Ramos (cell line): ENCODE measurements around the gene AQP2.

Experiments used
- in situ Hi-C: fragments of 300-500 bp; cut with MboI; formaldehyde crosslinking; loops from one replicate; pipeline ENCODE4 v1.14.3; 2022; ENCODE audit warnings: low sequenced_read_pairs; ENCODE audit not compliant: unreplicated experiment

The AQP2 gene

DNA sequence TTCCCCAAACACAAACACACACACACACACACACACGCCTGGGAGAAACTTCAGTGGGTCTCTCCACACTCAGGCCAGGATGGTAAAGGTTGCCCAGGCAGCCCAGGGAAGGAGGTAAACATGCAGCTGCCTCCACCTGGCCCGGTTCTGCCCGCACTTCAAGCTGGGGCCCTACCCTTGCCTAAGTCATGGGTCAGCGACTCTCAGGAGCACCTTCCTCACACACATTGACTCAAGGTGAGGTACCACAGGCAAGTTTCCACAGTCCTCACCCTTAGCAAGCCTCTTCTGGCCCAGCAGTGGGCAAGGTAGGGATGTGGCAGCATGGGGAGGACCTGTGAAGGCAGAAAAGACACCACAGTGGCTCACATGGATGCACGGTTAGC is 32.8 kb upstream of the AQP2 start:
- in situ Hi-C loops = no loop called here

DNA sequence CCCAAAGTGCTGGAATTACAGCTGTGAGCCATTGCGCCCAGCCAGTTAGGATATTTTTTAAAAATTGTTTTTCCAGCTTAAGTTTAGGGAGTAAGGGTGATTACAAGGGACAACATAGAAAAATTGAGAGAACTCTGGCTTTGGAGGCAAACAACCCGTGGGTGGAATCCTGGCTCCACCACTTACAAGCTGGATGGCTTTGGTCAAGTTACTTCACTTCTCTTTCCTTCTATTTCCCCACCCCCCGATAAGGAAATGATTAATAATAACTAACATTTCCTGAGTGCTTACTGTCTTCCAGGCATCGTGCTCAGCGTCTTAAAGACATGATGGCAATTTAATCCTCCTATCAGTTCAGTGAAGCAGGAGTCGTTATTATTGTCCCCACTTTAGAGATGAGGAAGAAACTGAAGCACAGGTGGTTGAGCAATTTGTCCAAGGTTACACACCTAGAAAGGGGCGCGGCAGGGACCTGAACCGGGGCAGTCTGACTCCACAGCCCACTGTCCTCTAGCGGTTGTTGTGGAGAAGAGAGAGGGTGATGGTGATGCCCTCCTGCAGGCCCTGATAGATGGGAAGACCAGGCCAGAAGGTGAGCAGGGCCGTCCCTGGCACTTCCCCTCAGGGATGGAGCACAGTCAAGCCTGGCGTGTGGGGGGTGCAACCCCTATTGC is 30.2 kb upstream of the AQP2 start:
- in situ Hi-C loops = no loop called here

DNA sequence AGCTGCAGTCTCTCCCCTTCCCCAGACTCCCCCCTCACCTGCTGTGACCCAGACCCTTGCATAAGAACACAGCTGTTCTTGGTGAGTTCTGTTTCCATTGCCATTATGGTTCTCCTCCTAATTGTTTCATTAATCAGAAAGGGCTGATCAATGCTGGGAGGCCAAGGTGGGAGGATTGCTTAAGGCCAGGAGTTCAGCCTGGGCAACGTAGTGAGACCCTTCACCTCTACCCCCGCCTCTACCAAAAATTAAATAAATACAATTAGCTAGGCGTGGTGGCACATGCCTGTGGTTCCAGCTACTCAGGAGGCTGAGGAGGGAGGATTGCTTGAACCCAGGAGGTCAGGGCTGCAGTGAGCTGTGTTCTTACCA is 29.6 kb upstream of the AQP2 start:
- in situ Hi-C loops = no loop called here

DNA sequence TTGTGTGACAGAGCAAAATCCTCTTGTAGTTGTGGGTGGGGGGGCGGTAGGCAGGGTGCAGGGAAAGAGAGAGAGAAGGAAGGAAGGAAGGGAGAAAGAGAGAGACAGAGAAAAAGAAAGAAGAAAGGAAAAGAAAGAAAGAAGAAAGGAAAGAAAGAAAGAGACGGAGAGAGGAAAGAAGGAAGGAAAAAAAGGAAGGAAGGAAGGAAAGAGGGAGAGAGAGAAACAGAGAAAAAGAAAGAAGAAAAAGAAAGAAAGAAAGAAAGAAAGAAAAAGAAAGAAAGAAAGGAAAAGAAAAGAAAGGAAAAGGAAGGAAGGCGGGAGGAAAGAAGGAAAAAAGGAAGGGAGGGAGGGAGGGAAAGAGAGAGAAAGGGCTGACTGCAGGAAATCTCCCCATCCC is 29.2 kb upstream of the AQP2 start:
- in situ Hi-C loops = no loop called here

DNA sequence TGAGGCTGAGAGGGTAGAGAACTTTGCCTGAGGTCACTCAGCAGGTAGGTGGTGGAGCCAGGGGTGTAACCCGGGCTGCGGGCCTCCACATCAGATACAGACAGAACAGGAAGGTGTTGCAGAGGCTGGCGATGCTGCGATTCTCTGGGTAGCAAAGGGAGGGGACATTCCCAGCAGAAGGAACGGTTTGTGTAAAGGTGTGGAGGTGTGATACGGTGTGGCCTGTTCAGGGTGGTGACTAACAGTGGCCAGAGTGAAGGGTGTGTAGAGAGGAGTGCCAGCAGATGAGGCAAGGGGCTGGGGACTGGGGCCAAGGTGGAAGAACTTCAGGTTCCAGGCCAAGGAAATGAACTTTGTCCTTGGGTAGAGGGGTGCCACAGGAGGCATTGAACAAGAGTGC is 28.6 kb upstream of the AQP2 start:
- in situ Hi-C loops = no loop called here

DNA sequence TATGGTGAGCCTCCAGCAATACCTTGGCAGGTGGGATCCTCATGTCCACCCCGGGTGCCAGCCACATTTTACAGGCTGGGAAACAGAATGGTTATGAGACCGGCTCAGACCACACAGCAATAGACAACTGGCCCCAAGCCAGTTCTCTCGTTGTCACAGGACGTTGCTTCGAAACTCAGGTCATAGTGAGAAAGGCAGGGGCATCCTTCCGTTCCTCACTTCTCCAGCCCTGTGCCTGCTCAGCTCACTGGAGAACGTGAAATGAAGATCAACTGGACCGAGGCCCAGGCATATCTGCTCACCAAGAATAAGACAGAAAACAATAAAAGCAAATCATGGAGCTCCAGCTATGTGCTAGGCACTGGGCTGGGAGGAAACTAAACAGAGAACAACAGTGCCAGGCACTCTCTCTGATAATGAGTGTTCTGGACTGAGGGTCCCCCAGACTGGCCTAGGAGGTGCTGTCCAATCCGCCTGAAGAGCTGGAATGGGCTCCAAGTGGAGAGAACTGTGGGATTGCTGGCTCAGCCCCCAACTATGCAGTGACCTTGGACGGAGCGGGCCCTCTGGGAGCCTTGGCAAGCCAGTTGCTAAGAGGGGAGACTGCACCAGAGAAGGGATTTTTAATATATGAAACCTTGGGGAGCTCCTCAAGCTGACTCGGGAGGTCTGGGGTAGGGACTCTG is 28.0 kb upstream of the AQP2 start:
- in situ Hi-C loops = no loop called here

DNA sequence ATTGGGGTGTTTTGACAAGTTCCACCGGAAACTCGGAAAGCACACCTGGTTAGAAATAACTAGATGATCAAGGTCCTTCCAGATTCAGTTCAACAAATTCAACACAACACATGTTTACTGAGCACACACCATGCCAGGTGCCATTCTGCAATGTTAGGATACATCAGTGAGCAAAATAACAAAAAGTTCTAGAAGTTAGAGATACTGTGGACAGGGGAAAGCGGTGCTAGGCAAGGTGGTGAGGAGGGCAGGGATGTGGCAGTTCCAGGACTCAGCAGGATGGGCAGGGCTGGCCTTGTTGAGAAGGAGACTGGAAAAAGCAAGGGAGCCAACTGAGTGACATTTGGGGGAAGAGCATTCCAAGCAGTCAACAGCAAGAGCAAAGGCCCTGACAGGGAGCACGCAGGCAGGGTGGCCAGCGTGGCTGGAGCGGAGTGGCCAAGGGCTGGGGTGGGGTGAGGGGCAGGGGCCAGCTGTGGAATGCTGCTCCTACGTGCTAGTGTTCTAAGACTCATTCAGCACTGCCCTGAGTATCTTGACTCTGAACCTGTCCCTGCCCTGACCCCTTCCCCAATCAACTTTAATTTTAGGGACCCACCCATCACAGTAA is 27.4 kb upstream of the AQP2 start:
- in situ Hi-C loops = no loop called here

DNA sequence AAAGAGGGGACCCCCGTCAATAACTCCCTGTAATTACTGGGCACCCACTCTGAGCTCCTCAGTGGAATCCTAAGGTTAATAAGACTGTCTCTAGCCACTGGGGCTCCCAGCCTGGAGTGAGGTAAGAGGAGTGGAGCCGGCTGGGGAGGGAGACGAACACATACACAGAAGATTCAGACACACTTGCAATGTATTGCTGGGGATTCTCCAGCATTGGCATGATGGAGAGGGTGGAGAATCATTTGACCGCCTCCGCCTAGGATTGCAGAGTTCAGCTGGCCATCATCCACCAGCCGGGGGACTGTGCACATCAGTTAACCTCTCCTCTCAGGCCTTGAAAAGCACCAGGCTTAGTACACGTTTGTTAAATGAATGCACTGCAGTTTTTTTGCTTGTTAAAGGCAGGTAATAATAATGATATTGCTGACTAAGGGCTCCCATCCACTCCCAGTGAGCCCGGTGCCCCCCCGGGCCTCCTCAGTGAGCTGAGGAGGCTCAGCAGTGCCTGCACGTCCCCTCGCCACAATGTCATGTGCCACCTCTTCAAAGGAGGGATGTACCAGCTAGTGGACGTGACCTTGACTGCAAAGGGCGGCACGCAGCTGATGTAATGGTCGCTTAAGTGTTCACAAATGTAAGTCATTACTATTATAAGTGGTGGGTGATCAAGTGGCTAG is 26.5 kb upstream of the AQP2 start:
- in situ Hi-C loops = no loop called here

DNA sequence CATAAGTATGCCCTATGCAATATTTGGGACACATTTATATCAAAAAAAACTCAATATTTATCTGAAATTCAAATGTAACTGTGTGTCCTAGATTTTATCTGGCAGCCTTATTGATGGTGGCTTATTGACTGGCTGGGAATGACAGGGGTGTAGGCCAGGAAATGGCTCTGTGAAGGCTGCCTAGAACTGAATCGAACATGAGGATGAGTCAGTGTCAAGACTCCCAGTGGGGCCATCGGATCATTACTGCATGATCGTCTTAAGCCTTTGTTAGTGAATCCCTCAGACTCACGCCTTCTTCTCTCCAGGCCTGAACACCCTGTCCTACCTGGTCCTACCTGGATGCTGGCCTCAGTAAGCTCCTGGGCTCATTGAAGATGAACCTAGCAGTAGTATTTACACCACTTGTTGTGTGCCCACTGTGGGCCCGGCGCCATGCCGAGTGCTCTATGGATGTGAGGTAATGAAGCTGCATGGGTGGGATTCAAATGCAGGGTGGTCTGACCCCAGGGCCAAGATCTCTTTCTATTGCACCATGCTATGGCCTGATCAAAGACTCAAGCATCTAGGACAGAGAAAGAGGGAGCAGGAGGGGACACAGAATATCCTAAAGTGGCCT is 25.8 kb upstream of the AQP2 start:
- in situ Hi-C loops = no loop called here

DNA sequence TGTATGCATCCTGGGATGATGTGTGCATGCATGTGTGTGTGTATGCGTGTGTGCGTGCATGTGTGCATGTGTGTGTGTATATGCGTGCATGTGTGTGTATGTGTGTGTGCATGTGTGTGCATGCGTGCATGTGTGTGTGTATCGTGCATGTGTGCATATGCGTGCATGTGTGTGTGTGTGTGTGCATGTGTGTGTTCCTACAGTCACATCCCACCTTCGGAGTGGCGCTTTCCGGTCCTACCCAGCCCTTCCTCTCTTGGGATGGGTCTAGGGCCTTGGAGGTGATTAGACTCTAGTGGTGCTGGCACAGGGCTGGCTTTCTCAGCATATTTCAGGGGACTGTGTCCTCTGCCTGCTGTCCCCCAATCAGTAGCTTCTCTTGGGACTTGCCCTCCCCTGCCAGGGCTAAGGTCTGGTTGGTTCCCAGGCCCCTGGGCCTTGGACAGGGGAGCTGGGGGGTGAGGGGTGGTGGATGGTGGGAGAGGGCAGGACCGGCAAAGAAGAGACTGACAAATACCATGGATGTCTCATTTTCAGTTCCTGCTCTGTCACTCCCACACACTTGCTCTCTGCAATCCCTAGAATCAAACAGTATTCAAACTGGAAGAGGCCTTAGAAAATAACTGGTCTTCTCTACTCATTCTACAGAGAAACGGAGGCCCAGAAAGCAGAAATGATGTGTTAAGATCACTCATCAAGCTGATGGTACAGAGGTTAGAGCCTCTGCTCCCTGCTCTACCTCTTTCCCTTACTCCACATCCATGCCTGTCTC is 24.9 kb upstream of the AQP2 start:
- in situ Hi-C loops = no loop called here

DNA sequence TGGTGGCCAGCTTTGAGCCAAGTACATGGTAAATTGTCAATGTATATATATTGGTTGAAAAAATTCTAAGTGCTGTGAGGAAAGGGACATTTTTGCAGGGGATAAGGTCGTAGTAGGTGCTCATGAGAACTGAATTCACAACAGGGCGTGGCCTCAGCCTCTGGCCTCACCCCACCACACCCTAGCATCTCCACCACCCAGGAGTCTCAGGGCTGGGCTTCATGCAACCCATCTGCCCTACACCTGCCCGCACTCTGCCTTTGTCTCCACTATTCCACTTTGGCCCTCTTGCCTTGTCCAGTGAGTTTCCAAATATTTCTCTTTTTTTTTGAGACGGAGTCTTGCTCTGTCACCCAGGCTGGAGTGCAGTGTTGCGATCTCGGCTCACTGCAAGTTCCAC is 22.1 kb upstream of the AQP2 start:
- in situ Hi-C loops = no loop called here

DNA sequence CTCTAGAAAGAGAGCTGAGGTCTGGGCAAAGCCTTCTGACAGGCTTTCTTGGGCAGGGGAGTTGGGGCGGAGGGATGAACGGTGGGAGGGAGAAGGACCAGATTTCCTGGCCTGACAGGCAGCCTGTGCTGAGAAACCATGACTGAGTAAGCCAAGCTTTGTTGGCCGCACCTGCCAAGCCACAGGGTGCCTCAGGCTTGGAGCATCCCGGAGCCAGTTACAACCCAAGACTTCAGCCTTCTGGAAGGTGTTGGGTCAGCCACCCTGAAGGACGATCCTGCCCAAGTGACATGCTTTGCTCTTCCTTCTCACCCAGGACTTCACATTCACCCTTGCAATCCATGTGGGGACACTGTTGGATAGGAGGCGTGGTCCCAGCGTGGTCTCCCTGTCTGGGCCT is 21.0 kb upstream of the AQP2 start:
- in situ Hi-C loops = no loop called here

DNA sequence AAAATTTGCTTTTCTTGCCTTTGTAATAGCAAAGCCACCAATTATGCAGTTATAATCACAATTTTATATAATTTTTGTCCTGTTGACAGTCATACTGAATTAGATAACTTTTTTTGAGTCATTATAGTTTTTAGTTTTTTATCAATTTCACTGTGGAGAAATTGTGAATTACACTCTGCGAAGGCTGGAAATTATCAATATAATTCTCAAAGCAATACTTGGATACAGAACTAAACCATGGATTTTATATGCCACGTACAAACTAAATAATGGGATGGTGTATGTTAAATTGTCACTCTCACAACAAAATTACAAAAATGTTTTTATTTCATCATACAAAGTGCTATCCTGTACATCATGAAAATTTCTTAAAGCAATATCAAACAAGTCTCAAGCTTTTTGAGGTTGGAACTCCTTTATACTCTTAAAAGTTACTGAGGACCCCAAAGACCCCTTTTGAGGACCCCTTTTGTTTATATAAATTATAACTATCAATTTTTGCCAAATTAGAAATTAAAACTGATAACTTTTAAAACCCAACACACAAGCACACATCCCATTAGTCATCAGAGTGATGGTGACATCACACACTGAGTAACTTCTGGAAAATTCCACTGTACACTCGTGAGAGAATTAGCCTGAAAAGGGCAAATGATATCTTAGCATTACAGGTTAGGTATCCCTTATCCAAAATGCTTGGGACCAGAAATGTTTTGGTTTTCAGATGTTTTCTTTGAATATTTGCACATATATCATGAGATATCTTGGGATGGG is 19.8 kb upstream of the AQP2 start:
- in situ Hi-C loops = no loop called here

DNA sequence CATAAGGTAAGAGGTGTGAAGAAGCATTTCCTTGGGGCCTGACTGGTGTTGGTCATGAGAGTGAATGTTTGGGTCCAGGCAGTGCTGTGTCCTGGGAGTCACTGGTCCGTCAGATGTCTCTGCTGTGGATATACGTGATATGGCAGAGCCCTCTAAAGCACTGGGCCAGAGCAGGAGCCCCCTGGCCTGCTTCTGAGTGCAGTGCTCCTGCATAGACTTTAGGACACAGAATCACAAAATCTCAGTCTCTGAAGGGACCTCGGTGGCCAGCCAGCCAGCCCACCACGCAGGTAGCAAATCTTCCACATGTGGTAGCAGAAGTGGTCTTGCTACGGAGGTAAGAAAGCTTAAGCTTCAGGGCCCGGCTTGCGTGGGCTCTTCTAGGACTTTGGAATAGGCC is 18.5 kb upstream of the AQP2 start:
- in situ Hi-C loops = no loop called here

DNA sequence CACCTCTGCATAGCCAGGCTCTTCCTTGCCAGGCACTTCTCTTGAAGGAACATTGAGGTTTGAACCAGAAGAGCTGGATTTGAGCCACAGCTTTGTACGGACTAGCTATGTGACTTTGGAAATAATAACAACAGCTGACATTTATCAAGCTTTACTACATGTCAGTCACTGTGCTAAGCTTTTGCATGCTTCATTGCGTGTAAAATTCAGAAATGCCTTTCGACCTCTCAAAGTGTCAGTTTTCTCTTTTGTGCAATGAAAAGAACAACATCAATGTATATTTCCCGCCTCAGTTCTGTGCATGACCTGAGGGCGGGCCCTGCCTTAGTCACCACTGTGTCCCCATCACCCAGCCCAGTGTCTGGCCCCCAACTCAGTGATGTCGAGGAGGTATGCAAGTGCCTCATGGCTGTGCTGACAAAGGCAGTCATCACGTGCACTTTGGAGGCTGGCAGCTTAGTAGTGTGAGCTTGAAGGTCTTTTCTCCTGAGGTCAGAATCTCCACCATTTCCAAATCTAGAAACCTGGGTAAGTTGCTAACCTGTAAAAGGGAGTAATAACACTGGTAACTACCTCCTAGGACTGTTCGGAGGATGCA is 17.9 kb upstream of the AQP2 start:
- in situ Hi-C loops = no loop called here

DNA sequence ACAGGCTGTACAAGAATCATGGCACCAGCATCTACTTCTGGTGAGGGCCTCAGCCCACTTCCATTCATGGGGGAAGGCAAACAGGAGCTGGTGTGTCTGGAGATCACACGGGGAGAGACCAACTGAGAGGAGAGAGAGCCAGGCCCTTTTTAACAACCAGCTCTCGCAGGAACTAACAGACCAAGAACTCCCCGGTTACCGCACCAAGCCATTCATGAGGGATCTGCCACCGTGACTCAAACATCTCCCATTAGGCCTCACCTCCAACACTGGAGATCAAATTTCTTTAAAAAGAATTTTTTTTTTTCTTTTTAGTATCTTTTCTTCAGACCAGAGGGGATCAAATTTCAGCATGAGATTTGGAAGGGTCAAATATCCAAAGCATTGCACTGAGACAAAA is 16.7 kb upstream of the AQP2 start:
- in situ Hi-C loops = no loop called here

DNA sequence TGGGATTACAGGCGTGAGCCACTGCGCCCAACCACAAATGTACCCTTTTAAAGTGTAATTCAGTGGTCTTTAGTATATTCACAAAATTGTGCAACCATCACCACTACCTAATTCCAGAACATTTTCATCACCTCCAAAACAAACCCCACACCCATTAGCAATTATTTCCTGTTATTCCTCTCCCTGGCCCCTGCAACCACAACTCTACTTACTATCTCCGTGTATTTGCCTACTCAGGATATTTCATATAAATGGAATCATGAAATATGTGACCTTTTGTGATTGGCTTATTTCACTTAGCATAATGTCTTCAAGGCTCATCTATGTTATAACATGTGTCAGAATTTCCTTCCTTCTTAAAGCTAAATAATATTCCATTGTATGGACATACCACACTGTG is 16.0 kb upstream of the AQP2 start:
- in situ Hi-C loops = no loop called here

DNA sequence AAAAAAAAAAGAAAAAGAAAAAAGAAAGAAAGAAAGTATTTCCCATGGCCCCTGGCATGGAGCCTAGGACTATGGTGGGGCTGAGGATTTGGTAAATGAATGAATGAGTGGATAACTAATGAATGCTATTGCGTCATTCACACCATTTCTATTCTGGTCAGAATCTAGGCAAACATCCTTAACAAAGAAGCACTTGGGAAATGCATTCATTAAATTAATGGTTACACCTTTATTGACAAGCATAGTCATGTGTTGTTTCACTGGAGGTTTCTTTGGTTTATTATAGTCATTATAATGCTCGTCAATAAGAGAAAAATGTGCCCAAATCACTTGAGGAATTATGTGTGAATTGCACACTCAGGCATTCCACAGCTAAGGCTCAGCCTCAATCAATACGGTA is 13.6 kb upstream of the AQP2 start:
- in situ Hi-C loops = no loop called here

DNA sequence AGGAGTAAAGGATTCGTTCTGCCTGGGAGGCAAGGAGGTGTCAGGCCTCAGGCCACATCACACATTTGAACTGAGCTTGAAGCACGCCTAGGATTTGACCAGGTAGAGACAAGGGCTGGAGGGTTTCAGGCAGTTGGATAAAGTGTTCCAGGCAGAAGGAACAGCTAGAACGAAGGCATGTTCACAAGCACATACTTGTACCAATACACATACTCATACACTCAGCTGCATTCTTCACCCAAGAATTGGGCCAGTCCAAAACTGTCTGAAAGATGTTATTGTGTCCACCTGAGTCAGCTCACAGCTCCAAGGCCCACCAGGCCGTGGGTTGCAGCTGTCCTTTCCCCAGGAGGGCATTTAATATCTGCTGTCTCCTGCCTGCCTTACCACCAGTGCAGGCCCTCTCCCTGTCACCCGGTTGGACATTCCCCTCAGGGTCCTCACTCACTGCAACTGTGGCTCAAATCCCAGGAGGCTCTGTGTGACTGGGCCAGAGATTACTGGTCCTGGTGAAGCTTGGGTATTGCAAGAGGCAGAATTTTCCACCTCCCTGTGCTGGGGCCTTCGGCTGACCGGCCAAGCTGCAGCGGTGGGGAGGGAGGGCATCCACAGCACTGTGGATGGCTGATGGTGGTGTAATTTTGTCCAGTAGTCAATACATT is 12.8 kb upstream of the AQP2 start:
- in situ Hi-C loops = no loop called here
